ENCODE measurements around the gene VAMP4. TPM values are rescaled to one million over a fixed set of nuclear protein-coding genes. Genes with fewer than 3 reads are reported as not detected.
"Not testable (repeated sequence)": the region's sequence is repeated elsewhere in the genome, so short reads cannot be mapped to it uniquely, and the experiment has no call there.

The VAMP4 gene
- total RNA-seq, 2 donors from 2014 or later, result 8.8 to 10.1 TPM

DNA sequence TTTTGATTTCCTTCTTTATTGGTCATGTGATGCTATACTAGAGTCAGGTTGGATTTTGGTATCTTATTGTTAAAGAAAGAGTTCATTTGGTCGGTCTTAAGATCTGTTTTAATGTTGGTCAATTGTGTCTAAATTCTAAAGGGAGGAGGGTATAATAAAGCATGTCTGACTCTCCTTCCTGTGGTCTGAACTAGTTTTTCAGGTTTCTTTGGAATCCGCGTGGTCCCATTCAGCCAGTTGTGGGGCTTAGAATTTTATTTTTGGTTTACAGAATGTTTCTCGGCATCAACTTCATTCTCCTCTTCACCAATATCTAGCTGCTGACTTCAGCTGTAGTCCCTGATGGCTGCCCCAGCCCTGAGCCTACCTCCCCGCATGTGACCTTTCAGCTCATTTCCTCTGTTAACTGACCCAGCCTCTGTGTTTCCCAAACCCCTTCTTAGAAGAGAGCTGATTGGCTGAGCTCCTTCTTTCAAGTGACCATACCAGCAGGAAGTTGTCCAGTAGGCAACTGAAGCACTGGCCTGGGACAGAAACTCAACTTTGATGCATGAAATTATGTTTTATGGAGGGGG, 80.7 kb downstream of the VAMP4 start:
- DNase-seq (no peak), ATAC-seq (no peak)
- intact Hi-C loops (cut with DNase I, micrococcal nuclease), result no loop called here

- peak in 1 of 2 donors; percentile 21 for DNase-seq
These were observed 85.7 kb downstream of the VAMP4 start for GRCh38 chr1:171656206-171656605.

DNA sequence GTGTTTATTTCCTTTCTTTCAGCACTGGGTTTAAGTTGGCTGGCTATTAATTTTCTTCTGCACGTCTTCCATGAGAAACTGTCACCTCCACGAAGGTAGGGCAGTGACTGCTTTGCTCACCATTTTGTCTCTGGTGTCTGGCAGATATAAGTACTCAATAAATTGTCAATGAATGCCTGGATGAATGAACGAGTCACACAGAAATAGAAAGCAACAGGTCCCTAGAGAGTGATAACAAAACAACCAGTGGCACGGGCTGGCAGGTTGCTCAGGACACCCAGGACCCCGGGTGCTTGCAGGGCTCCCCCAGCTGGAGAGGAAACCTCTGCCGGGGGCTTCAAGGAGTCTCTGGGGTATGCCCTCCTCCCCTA, 86.1 kb downstream of the VAMP4 start:
- no peak for DNase-seq
- intact Hi-C loops (cut with DNase I, micrococcal nuclease), result no loop called here

More at GRCh38 chr1:171656206-171656605, 85.7 kb downstream of the VAMP4 start:
- intact Hi-C loops (cut with DNase I, micrococcal nuclease), result not testable (repeated sequence)
- ATAC-seq, result peak; percentile 68

GRCh38 chr1:171654942-171655745, 86.7 kb downstream of the VAMP4 start:
- DNase-seq (peak; percentile 41 to 70), ATAC-seq (no peak)
- intact Hi-C loops (cut with DNase I, micrococcal nuclease), result no loop called here

More for the DNA sequence above, 86.1 kb downstream of the VAMP4 start:
- no peak for ATAC-seq

DNA sequence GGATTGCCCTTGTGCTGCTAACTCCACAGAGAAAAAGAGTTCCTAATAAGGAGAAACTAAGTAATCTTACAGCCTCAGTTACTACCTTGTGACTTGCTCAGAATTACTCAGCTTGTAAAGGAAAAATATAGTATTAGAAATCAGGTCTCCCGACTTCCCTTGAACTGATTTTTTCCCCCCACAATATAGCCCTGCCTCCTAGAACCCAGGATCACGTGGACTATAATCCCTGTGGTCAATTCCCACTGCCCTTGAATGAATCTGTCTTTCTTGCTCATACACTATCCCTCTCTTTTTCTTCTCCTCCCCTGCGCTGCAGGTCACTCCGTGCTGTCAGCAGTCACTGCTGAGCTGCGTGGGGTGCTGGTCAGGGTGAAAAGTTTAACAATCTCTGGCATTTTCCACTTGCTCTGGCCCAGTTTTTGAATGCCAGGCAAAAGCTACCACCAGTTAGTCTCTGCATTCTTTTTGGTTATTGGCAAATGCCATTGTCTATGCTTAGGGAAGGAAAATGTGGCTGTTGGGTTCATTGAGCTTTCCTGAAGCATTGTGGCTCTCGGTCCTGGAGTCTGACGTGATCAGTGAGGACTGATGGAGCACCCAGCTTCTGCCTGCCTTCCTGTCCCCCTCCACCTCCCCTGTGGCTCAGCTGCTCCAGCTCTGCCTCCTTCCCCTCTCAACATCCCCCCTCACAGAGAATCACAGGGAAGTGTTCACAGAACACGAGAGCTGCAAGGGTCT, 87.5 kb downstream of the VAMP4 start:
- intact Hi-C loops (cut with DNase I, micrococcal nuclease), result no loop called here
- ATAC-seq, result no peak

GRCh38 chr1:171653796-171654195, 88.1 kb downstream of the VAMP4 start:
- DNase-seq (no peak), ATAC-seq (no peak)
- intact Hi-C loops (cut with DNase I, micrococcal nuclease), result no loop called here

More for the DNA sequence above, 87.5 kb downstream of the VAMP4 start:
- DNase-seq, result no peak

- intact Hi-C loops (cut with DNase I, micrococcal nuclease), result no loop called here
- DNase-seq (no peak), ATAC-seq (no peak)
These were observed 89.5 kb downstream of the VAMP4 start, which contains the start of gene MYOC for GRCh38 chr1:171652234-171652822. Gene MYOC (minus strand): TSS chr1:171652688. CDS start chr1:171652611, 77 bp downstream.

Other genes starting within 250 kb of the VAMP4 start
- not detected for gene MYOCOS, start 119.8 kb downstream of the VAMP4 start, total RNA-seq
- 1 to 10 TPM; 1.9 to 6.4 TPM for gene MYOC, start 89.4 kb downstream of the VAMP4 start, total RNA-seq
- gene METTL13, start 39.6 kb upstream of the VAMP4 start, total RNA-seq, result 10 to 100 TPM; 22.1 to 24.8 TPM
- gene DNM3, start 99.4 kb upstream of the VAMP4 start, total RNA-seq, result 1 to 10 TPM; 1.7 to 2.3 TPM